ENCODE measurements around the gene GLI2.

- TF ChIP-seq ELF4 (IDR thresholded peaks at IDR 0.05): no peak
- TF ChIP-seq TARDBP (IDR thresholded peaks at IDR 0.05): no peak
- TF ChIP-seq L3MBTL2 (conservative IDR thresholded peaks at IDR 0.05): no peak
- no peak for TF ChIP-seq SP1 (IDR thresholded peaks at IDR 0.05)
- TF ChIP-seq SUZ12 (IDR thresholded peaks at IDR 0.05): no peak
- no peak for TF ChIP-seq FOXA1 (IDR thresholded peaks at IDR 0.05)
- TF ChIP-seq FOXM1 (IDR thresholded peaks at IDR 0.05; ENCODE audit: borderline replicate concordance): no peak
- no peak for TF ChIP-seq PKNOX1 (IDR thresholded peaks at IDR 0.05)
- no peak for TF ChIP-seq FOXK2 (IDR thresholded peaks at IDR 0.05)
Measured at GRCh38 chr2:120769076-120769786, 33.6 kb downstream of the GLI2 start.
